Stimulated activated CD8-positive, alpha-beta memory T cell treated with anti-CD3 and anti-CD28 coated beads, Interleukin-15, amount 100 ng/mL, for 24 hours (primary cell): ENCODE measurements around the gene HOXA3.

ENCODE experiments used
- DNase-seq: peaks from one replicate; pipeline ENCODE4 v3.0.0-alpha.2; 2020; ENCODE audit warnings: low read depth

The HOXA3 gene

DNA sequence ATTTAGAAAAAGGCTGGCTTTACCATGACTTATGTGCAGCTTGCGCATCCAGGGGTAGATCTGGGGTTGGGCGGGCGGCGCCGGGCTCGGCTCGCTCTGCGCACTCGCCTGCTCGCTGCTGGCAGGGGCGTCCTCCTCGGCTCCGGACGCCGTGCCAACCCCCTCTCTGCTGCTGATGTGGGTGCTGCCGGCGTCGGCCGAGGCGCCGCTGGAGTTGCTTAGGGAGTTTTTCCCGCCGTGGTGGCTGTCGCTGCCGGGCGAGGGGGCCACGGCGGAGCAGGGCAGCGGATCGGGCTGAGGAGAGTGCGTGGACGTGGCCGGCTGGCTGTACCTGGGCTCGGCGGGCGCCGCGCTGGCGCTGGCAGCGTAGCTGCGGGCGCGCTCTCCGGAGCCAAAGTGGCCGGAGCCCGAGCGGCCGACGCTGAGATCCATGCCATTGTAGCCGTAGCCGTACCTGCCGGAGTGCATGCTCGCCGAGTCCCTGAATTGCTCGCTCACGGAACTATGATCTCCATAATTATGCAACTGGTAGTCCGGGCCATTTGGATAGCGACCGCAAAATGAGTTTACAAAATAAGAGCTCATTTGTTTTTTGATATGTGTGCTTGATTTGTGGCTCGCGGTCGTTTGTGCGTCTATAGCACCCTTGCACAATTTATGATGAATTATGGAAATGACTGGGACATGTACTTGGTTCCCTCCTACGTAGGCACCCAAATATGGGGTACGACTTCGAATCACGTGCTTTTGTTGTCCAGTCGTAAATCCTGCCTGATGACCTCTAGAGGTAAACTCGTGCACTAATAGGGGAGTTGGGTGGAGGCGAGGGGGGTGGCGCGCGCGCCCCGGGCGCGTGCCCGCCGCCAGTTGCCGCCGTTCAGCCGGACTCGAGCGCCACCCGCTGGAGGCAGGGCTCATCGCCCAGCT, 9.1 kb downstream of the HOXA3 start, which contains the start of gene HOXA5:
Gene HOXA5, minus strand, starts transcription at position 659 of the 927 bp plus-strand sequence. Its CDS starts 74 bp downstream, at position 585.
- no peak for DNase-seq

DNA sequence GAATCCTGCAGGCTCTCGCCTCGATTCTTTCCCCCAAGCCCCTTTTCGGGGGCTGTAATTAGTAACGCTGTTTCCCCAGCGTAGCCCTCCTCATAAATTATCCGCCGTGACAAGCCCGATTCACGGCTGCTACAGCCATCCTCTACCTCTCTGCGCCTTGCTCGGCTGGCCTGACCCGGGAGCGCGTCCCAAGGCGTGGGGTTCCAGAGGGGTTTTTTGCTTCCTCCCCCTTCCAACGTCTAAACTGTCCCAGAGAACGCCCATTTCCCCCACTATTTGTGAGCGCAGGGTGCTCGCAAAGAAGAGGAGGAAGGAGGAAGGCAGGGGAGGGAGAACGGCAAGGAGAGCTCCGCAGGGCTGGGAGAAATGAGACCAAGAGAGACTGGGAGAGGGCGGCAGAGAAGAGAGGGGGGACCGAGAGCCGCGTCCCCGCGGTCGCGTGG, 9.8 kb downstream of the HOXA3 start:
- DNase-seq: no peak

DNA sequence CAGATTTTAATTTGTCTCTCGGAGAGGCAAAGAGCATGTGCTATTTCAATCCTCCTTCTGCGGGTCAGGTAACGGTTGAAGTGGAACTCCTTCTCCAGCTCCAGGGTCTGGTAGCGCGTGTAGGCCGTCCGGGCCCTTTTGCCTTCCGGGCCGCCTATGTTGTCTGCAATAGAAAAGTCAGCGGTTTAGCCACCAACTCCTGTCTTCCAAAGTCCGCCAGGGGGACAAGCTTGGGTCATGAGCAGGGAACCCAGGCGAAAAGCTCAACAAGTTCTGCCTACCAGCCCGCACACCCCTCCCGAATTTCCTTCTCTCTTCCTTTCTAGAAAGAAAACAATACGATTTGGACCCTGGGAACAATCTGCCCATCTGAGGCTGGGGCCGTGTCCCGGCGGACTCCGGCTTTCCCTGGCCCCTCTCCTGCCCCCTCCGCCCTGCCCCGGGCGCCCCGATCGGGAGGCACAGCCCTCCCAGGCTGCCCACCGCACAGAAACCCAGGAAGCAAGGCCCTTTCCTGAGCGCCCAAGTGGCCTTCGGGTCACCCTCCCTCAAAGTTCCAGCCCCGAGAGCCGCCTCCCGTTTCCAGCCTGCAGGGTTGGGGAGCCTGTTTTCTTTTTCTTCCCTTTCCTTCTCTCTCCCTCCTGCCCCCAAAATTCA, 10.3 kb downstream of the HOXA3 start:
- DNase-seq: no peak

DNA sequence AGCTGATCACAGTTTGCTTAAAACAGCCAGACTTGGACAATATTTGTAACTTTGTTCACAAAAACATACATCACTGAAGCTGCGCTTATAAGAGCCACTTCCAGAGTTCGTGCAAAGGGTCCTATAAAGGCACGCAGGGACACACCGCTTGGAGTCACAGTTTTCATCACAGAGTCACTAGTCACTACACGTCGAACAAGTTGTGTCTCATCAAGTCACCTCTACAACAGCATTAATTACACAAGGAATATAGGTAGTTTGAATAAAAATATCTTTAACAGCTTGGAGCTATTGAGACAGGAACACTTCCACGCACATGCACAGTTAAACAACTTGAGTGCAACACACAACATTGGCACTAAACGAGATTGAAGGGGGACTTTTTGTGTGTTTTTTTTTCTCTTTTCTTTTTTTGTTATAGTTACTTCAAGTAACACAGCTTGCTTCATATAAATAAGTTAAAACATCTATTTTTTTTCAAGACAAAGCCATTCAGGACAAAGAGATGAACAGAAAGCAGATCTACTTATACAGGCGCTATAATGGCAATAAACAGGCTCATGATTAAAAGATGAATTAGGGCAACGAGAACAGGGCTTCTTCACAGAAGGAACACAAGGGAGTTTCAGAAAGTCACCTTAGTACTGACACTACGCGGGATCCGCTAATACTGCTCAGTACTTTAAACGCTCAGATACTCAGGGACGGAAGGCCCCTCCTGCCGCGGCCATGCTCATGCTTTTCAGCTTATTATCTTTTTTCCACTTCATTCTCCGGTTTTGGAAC, 11.1 kb downstream of the HOXA3 start:
- no peak for DNase-seq

DNA sequence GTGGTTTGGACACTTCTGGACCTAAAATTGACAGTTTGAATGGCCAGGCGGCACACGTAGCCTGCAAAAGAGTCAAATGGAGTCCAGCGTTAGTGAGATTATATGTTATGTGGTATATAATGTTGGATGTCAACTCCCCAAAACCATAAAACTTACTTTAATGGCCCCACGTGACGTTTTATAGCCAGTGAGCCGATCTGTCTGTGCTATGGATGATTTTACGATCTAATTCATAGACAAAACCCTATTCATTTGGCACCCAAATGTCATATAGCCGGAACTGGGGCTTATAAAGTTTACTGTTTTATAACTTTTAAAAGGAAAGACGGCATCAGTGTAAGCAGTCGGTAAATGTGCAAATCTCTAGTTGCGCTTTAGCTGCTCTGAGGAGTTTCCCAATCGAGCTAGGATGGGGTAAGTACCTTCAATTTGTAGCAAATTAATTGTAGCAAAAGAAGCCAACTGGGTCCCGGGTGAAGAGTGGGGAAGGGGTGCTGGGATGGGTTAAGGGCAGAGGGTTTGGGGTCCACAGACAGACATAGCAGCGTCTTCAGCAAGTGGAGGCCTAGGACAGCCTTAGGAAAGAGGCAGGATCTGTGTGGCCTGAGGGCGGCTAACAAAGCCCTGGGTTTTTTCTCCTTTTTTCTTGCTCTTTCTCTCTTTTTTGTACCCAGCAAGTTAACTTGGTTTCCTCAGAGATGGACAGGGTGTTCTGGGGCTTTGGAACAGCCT, 12.1 kb downstream of the HOXA3 start:
- no peak for DNase-seq

DNA sequence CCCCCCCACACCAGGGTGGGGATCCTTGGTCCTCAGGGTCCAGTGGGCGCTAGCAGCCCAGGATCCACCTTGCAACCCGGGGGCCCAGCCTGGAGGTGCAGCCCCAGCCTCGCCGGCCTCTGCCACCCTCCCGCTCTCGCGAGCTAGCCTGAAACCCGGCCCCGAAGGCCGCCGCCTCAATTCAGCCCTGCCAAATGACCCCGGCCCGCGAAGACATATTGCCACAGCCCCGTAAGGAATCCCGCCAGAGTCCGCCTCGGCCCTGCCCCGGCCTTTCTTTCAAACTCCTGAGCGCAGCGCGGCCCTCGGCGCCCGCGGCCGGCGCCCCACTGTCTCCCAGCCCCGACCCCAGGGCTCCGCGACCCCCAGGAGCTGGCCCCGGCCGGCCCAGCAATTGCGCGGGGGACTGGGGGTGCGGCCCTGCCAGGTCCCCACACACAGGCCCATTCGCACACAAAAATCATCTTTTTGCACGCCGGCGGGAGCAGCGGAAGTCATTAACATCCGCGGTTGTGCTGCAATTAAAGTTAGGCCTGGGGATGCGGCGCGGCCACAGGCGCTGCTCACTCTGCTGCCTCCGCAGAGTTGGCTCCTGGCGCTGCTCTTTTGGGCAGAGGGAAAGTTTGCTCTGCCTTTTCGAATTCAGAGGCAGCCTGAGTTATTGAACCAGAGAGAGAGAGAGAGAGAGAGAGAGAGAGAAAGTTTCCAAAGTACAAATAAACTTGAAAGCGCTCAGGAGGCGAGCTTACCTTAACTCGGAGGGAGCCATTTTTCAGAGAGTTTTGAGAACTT, 12.9 kb downstream of the HOXA3 start:
- DNase-seq: no peak

DNA sequence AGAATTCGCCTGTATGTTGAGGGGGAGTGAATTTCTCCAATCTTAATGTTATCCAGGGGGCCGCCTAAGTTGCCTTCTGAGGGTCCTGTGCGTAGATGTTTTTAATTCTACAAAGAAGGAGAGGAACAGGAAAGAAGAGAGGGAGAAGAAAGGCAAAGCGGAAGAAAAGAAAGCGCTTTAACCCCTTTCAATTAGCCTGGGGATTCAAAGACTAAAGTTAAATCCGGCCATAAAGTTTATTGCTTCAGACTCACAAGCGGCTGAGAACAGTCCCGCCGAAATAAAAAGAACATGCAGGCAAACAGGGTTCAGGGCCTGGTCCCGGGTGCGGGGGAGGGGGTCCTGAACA, 13.4 kb downstream of the HOXA3 start:
- no peak for DNase-seq

DNA sequence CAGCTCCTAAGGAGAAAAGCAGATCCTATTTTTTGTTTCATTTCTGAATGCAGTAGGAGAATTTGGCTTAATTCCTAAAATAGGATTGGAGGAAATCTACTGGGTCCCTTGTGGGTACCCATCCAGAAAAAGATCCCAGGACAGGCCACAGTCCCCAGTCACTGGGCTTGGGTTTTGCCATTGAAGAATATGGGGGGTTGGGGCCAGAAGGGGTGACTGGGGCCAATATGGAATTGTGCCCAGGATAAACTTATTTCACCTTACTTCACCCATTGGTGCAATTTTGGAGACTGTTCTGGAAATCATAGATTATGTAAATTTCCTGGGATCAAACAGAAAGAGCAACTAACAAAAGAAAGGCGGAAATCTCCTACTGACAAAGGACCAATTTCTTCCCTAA, 13.9 kb downstream of the HOXA3 start:
- no peak for DNase-seq

DNA sequence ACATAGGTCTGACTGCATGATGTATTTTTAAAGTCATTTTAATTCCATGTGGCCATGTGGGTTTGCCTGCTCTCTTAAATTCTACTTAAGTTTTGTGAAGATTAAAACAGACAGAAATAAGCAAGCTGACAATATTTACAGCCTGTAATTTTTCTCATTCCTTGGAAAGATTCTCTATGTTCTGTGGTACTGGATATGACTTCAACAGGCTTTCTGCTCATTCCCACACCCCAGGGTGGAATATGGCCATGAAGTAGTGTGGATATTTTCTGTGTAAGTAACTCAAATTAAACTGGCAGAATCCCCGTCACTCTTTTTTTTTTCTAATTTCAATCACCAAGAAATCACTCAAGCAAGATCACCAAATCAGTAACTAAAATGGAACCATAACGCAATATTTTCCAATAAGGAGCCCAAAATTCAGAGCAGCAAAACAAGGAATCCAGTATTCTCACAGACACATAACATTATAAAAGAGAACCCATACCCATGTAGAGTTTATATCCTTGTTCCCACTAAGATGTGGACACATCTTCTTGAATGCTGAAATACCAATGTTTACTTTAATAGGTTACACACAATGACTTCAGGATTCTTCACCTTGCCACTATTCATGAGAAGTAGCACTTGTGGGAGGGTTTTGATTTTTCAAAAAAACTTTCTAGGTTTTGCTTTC, 14.6 kb downstream of the HOXA3 start:
- DNase-seq: no peak

DNA sequence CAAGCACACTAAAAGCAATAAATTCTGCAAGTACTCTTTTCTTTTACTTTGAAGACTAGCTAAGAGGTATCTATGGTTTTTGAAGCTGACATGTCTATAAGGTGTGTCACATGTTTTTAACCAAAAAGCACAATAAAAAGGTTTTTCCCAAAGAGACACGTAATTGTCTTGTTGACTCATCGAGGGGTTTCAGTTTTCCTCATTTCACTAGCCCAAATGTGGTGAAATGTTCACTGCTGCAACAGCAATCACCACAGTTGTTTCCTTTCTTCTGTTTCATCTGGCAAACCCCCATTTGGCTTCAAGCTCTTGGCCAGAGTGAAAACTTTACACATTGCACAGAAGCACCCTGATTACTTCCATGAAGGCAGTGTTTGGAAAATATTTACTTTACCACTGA, 18.0 kb downstream of the HOXA3 start:
- no peak for DNase-seq

DNA sequence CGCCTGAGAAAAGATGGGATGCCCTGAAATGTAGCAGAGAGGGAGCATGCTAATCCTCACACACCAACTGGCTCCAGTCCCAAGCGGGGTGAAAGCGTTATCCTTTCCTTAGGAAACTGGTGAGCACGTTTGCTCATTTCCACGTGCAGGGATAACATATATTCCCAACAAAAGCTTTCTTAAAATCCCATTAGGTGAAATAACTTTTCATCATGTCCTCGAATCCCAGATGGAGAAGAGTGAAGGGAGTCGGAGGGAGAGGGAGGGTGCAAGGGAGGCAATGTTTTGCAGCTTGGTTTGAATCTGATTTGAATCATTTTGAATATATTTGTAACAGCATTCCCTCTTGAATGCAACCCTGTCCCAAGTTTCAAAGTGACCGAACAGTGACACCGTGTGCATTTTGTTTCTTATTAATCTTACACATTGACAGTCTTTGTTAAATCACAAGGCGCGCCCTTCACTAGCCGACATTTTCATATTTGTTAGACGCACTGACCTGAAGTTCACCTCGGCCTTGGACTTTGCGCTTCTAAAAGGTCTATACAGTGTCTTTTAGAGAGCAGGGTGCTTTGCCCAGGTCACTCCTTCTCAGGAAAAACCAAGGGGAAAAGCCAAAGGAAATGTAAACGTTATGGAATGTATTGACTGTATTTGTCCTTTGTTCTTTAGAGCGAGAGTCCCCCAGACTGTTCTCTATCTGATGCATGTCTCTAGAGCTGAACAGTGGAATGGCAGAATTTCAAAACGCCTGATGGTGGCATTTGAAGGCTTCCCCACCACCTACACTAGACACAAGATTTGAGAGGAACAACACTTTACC, 18.8 kb downstream of the HOXA3 start:
- DNase-seq: no peak

DNA sequence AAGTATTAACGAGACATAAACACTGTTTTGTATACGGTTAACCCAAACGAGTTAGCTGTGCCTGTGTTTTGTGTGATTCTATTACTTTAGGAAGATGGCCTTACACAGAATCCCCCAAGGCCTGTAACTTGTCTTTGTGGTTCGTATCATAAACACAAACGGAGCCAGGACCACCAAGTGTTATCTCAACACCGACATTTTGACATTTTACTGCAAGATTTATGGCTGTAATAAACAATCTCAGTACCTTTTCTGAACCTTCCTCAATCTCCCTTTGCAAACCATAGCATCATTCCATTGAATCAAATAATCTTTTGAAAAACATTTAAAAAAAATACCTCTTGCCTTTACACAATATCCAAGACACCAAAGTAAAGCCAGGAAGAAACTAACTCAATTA, 19.4 kb downstream of the HOXA3 start:
- no peak for DNase-seq

DNA sequence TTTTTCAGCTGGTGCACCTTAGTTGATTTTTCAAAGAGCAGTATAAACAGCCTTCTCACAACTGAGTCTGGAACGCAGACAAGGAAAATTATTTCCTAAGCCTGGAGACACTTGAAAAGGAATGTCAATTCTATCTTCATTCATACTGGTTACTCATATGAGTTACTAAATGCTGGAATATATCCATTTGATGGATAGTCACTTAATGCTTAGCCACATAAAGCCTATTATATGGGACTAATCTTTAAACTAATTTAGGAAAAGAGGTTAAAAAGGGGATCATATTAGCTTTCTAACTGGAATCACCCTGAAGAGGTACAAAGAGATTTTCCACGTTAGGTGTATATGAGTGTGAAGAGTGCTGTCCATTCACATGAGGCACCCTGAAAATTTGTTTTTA, 20.2 kb downstream of the HOXA3 start:
- no peak for DNase-seq

DNA sequence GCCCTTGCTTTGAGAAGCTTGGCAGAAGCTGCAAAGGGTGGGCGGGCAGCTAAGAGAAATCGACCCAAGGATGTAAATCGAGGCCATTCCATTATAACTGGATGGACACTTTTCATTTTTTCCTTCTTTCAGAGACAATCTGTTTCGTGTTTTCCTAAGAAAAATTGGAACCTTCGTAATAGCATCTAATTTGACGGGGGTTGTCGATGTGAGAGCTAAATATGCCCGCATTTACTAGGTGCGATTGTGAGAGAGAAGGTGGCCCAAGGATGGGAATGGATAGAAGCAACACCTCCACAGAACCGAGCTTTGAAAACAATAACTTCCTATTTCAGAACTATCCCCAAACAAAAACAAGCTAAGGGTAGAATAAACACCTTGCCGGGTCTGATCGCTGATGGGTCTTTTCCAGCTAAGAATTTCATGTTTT, 21.0 kb downstream of the HOXA3 start:
- no peak for DNase-seq

DNA sequence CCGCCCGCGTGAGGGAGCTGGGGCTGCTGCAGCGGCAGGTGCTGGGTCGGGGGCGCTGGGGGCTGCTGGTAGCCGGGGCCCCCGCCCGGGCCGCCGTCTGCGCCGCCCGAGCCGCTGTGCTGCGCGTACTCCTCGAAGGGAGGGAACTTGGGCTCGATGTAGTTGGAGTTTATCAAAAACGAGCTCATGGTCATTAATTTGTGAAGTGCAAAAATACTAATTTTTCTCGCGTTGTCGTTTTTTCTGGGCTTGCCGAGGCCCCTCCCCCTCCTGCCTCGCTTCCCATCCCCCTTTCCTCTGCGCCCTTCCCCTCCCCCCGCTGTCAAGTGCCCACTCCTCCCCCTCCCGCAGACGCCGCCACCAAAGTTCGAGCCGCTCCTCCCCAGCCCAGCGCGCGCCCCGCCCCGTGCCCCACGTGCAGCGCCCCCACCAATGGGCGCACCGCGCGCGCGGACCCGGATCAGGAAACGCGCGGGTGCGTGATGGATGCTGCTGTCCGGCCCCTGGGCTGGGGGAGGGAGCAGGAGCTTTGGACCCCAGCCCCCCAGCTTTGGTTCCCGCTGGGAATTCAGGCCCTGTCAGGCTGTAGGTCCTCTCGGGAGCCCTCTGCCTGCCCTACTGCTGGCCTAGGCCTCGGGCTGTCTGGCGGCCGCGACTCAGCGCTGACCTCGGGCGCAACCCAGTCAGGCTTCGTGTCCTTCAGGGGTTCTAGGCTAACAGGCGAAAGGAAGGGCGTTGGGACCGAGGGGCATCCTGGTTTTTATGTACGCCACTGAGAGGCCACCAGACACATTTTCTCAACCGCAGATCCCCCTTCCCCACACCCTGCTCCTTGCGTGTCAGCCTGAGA, 21.6 kb downstream of the HOXA3 start, which contains the start of gene HOXA4:
Gene HOXA4, minus strand, starts transcription at position 218 of the 850 bp plus-strand sequence. Its CDS starts 24 bp downstream, at position 194.
- peak; percentile 37 for DNase-seq

DNA sequence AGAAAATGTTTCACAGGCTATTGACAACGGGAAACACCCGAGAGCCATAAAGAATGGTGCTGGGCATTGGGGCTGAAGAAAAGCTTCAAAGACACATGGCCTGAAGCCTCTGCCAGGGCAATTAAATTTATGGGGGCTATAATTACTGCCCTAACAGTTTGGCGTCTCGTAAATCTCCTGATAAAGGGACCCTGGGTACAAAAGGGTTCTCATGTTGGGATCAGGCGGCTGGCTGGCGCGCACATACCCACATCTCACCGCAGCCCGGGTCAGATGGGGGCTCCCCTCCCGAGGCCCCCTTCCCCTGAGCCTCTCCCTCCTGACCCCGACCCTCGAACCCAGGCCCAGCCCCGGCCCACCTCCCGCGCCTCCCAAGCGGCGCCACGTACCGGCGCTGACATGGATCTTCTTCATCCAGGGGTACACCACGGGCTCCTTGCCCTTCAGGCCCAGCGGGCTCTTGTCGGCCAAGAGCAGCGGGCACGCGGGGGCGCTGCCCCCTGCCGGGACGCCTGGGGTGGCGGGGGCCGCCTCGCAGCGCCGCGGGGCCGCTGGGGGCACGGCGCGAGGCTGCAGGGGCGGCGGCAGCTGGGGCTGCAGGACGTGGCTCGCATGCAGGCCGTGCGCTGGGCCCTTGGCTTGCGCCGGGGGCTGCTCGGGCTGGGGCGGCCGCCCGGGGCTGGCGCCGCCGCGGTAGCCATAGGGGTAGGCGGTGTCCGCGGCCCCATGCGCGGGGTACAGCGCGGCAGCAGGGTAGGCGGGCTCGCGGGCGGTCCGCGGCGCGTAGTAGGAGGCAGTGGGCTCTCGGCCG, 22.4 kb downstream of the HOXA3 start:
- DNase-seq: no peak
